Mucosa of descending colon (tissue), 3 donors: ENCODE measurements around the gene SSR3. TPM values are rescaled to one million over a fixed set of nuclear protein-coding genes. Genes with fewer than 3 reads are reported as not detected.

Source experiments
- ATAC-seq: fragments of 200-7000 bp; cut with Tn5 transposase; one replicate; pipeline ENCODE4 v1.9.1; 2020; ENCODE audit warnings: mild to moderate bottlenecking, moderate library complexity
- DNase-seq, 3 donors: peaks; one replicate each; pipeline ENCODE4 v3.0.0-alpha.2; 2020
- H3K36me3 ChIP-seq: fragments of 200-600 bp; one replicate; pipeline ENCODE4 v1.8.0; 2021; ENCODE audit warnings: low read depth, mild to moderate bottlenecking
- H3K4me1 ChIP-seq: fragments of 200-600 bp; one replicate; pipeline ENCODE4 v1.8.0; 2021; ENCODE audit warnings: low read depth, mild to moderate bottlenecking
- H3K4me3 ChIP-seq: fragments of 200-600 bp; one replicate; pipeline ENCODE4 v1.8.0; 2021; ENCODE audit warnings: mild to moderate bottlenecking
- H3K9me3 ChIP-seq: fragments of 200-600 bp; one replicate; pipeline ENCODE4 v1.8.0; 2021; ENCODE audit warnings: mild to moderate bottlenecking
- intact Hi-C, 2 donors: fragments of 100-400 bp; cut with DNase I in 1 of 2; cut with micrococcal nuclease in 1 of 2; formaldehyde crosslinking; loops; one replicate each; pipeline versions ENCODE4 v1.11.0 to v1.11.1; 2022; cut with DNase I, micrococcal nuclease
- total RNA-seq, 3 donors: library from RNA; stranded (reverse); fragmentation: NEBNext Ultra II Directional in 2 of 3; extraction: Animal tissue kit (Norgen Biotek cat#: 25700) in 2 of 3; gene quantifications; one replicate each; pipeline versions ENCODE4 v1.2.1 to v1.2.4, GENCODE V29; 2021 to 2023
- TF ChIP-seq, protein P1 (sequence below): fragments of 200-600 bp; IDR thresholded peaks from one replicate; pipeline ENCODE4 v1.8.0; 2022; ENCODE audit warnings: antibody characterized with exemption, mild to moderate bottlenecking
- donor health status: DM: no; HTN: no; CAD: no; lungs with moderate emphysema.
- donor health status: DM: no; HTN: no; CAD: no.
- donor health status: DM: no; HTN: yes; CAD: no.

SSR3 gene
- total RNA-seq, 3 donors from 2014 or later, result 97.9 to 125 (median 123) TPM

DNA sequence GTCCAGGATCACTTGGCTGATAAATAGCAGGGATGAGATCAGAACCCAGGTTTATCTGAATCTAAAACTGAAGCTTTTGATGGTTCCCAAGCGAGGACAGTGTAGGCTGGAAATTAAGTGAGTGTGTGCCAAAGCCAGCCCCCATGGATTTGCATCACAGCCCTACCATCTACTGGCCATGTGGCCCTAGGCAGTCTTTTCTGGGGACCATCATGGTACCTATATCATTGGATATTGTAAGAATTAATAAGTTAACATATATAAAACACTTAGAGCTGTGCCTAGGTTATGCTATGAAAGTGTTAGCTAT is 32.8 kb upstream of the SSR3 start:
- DNase-seq (no peak), ATAC-seq (no peak)
- Histone ChIP-seq H3K36me3 (no peaks in the 10 kb centered on the region), H3K4me3 (no peak overlapping the region), H3K9me3 (no peaks in the 10 kb centered on the region), H3K4me1 (no peaks in the 10 kb centered on the region)
- intact Hi-C loops, result no loop called here
- TF ChIP-seq, protein P1, sequence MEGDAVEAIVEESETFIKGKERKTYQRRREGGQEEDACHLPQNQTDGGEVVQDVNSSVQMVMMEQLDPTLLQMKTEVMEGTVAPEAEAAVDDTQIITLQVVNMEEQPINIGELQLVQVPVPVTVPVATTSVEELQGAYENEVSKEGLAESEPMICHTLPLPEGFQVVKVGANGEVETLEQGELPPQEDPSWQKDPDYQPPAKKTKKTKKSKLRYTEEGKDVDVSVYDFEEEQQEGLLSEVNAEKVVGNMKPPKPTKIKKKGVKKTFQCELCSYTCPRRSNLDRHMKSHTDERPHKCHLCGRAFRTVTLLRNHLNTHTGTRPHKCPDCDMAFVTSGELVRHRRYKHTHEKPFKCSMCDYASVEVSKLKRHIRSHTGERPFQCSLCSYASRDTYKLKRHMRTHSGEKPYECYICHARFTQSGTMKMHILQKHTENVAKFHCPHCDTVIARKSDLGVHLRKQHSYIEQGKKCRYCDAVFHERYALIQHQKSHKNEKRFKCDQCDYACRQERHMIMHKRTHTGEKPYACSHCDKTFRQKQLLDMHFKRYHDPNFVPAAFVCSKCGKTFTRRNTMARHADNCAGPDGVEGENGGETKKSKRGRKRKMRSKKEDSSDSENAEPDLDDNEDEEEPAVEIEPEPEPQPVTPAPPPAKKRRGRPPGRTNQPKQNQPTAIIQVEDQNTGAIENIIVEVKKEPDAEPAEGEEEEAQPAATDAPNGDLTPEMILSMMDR, result no peak

DNA sequence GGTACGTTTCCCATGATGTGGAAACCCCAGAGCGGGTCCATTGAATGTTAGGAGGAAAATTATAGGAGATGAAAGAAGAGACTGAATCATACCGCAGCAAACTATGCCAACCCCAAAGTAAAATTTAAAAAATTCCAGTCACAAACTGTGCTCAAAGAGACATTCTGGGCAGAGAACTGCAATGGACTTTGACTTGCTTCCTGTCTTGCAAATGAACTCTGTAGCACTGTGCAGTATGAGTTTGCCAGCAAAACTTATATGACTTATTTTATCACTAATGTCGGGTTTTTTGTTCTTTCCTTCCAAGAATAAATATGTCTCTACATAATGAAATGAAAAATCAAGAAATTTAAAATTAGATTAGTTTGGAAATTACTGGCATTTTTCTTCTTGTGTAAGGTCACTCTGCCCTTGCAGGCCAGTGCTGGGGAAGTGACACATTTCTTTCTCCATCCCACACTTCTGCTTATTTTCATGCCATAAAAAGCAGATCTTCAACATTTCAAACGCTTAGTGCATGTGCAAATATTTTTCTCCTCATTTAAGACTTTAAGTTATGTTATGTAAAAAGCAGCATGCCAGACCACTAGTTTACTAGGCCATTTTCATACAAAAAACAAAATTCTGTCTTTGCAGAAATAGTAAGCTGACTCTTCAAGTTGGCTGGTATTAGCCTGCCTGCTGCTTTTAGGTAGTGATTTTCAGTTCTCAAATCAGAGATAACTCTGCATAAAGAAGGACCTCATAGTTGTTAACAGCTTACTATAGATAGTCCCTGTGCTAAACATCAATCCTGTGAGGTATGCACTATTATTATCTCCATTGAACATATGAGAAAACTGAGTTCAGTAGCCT is 32.2 kb upstream of the SSR3 start:
- no peaks in the 10 kb centered on the region for H3K9me3 ChIP-seq
- ATAC-seq, result peak; percentile 50
- no peak overlapping the region for H3K4me3 ChIP-seq
- H3K4me1 ChIP-seq, result no peaks in the 10 kb centered on the region
- no peaks in the 10 kb centered on the region for H3K36me3 ChIP-seq
- DNase-seq, result no peak
- TF ChIP-seq, protein P1, result no peak
- intact Hi-C loops, result no loop called here

DNA sequence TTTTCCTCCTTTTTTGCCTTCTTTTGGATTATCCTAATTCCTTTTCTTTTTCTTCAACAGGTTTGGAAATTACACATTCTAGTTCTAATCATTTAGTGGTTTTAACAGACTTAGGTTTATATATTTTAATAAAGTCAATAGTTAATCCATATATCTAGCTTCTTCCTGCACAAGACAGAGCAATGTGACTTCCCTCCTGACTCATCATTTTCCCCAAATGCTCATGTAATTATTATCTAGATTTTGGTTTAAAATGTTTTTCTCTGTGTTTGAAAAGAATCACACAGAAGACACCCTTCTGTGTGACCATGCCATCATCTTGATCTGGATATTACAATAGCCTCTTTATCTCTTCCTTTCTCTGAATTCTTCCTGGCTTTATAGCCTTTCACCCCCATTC is 28.6 kb upstream of the SSR3 start:
- TF ChIP-seq, protein P1, result no peak
- DNase-seq (no peak), ATAC-seq (no peak)
- intact Hi-C loops, result no loop called here
- H3K36me3 ChIP-seq, result no peaks in the 10 kb centered on the region
- H3K4me3 ChIP-seq, result no peak overlapping the region
- no peaks in the 10 kb centered on the region for H3K4me1 ChIP-seq
- H3K9me3 ChIP-seq, result no peaks in the 10 kb centered on the region

DNA sequence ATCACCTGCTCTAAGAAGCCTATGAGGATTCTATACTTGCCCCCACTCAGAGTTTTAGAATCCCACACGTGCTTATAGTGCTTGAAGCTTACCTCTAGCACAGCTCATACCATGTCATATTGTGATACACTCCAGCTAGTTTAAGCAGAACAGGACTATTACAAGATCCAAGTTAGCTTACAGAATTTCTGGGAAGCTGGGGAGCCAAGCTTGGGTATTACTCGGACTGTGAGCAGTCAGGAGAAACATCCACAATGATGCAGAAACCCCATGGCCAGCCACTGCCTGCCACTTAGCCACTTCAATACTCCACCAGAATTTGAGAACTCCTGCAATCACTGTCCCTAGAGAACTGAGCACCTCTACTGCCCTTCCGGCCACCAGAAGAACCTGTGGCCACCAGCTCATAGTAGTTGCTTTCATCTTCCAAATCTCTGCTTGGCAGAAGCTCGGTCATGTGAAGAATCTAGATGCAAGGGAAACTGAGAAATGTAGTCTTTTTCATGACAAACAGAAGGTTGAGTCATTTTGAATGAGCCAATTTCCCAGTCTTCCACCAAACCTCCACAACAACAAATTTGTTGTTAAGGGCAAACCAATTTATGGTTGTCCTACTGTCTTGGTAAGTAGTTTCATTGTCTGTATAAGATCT is 27.7 kb upstream of the SSR3 start:
- H3K36me3 ChIP-seq, result no peaks in the 10 kb centered on the region
- H3K4me1 ChIP-seq, result no peaks in the 10 kb centered on the region
- no peak for ATAC-seq
- no peak overlapping the region for H3K4me3 ChIP-seq
- H3K9me3 ChIP-seq, result no peaks in the 10 kb centered on the region
- intact Hi-C loops, result no loop called here
- TF ChIP-seq, protein P1, result no peak
- no peak for DNase-seq

DNA sequence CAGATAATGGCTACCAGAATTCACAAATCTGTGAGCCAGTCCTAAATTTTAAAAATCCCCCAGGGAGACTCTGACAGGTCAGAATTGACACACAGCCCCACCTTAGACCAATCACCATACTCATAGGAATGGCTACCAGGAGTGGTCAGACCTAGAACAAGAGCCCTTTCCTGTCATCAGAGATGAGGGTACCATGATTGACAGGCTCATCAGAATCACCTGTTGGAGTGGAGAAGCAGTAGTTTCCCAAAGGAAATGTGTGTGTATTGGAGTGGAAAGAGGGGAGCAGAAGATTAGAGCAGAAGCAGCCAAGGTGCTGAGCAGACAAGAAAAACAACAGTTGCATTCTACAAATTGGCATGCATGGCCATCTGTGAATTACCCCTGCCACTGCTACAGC is 27.0 kb upstream of the SSR3 start:
- Histone ChIP-seq H3K4me3 (no peak overlapping the region), H3K9me3 (no peaks in the 10 kb centered on the region), H3K4me1 (no peaks in the 10 kb centered on the region), H3K36me3 (no peaks in the 10 kb centered on the region)
- DNase-seq (no peak), ATAC-seq (no peak)
- intact Hi-C loops, result no loop called here
- TF ChIP-seq, protein P1, result no peak
